Chondrocyte (in vitro differentiated cells): ENCODE measurements around the gene LDHD. TPM values are rescaled to one million over a fixed set of nuclear protein-coding genes. Genes with fewer than 3 reads are reported as not detected.

Source experiments
- DNase-seq: peaks from one replicate; pipeline ENCODE4 v3.0.0; 2021; ENCODE audit warnings: mixed read lengths, low spot score
- H3K27ac Mint-ChIP-seq: one replicate; pipeline ENCODE4 v1.8.0; 2021; ENCODE audit warnings: mild to moderate bottlenecking, moderate library complexity, mixed read lengths; ENCODE audit not compliant: unreplicated experiment
- H3K27me3 Mint-ChIP-seq: 2 replicates; pipeline ENCODE4 v1.8.0; 2021; ENCODE audit warnings: low read depth, mixed read lengths
- H3K36me3 Mint-ChIP-seq: 2 replicates; pipeline ENCODE4 v1.8.0; 2021; ENCODE audit warnings: low read depth, mixed read lengths
- H3K4me1 Mint-ChIP-seq: 2 replicates; pipeline ENCODE4 v1.8.0; 2021; ENCODE audit warnings: low read depth, mild to moderate bottlenecking, mixed read lengths
- H3K4me3 Mint-ChIP-seq: one replicate; pipeline ENCODE4 v1.8.0; 2021; ENCODE audit warnings: mild to moderate bottlenecking, moderate library complexity, mixed read lengths; ENCODE audit not compliant: unreplicated experiment
- H3K9me3 Mint-ChIP-seq: 2 replicates; pipeline ENCODE4 v1.8.0; 2021; ENCODE audit warnings: low read depth, mixed read lengths
- CTCF ChIP-seq: fragments of 200-600 bp; sonication (generic); IDR thresholded peaks from 2 replicates; pipeline ENCODE4 v1.5.0; 2021; ENCODE audit warnings: antibody characterized with exemption, mild to moderate bottlenecking, moderate library complexity
- total RNA-seq: library from RNA; stranded (reverse); gene quantifications from 3 replicates; pipeline ENCODE4 v1.2.1, GENCODE V29; 2021

The LDHD gene
- total RNA-seq, 1 donor from 2014 or later, result 2.3 TPM

- Mint-ChIP-seq H3K9me3 (no peaks in the 10 kb centered on the region), H3K27ac (no peak overlapping the region), H3K4me1 (peaks cover 33% of the 10 kb centered on the region), H3K4me3 (no peak overlapping the region), H3K36me3 (no peaks in the 10 kb centered on the region), H3K27me3 (no peaks in the 10 kb centered on the region)
- no peak for DNase-seq
- TF ChIP-seq CTCF, result no peak
These were observed 2.2 kb downstream of the LDHD start for GRCh38 chr16:75114179-75114945.

- no peak for TF ChIP-seq CTCF
- DNase-seq, result no peak
- Mint-ChIP-seq H3K4me1 (peaks cover 40% of the 10 kb centered on the region), H3K4me3 (no peak overlapping the region), H3K27ac (no peak overlapping the region), H3K9me3 (no peaks in the 10 kb centered on the region), H3K27me3 (no peaks in the 10 kb centered on the region), H3K36me3 (no peaks in the 10 kb centered on the region)
These were observed 2.9 kb downstream of the LDHD start for GRCh38 chr16:75113541-75114121.

- DNase-seq, result no peak
- Mint-ChIP-seq H3K27ac (no peak overlapping the region), H3K36me3 (no peaks in the 10 kb centered on the region), H3K9me3 (no peaks in the 10 kb centered on the region), H3K4me1 (peaks cover 41% of the 10 kb centered on the region), H3K27me3 (no peaks in the 10 kb centered on the region), H3K4me3 (no peak overlapping the region)
- no peak for TF ChIP-seq CTCF
These were observed 3.7 kb downstream of the LDHD start for GRCh38 chr16:75112734-75113491.

- Mint-ChIP-seq H3K9me3 (no peaks in the 10 kb centered on the region), H3K4me3 (no peak overlapping the region), H3K36me3 (no peaks in the 10 kb centered on the region), H3K4me1 (peaks cover 41% of the 10 kb centered on the region), H3K27ac (no peak overlapping the region), H3K27me3 (no peaks in the 10 kb centered on the region)
- DNase-seq, result no peak
- no peak for TF ChIP-seq CTCF
These were observed 4.4 kb downstream of the LDHD start for GRCh38 chr16:75111961-75112733.

- no peak for DNase-seq
- Mint-ChIP-seq H3K27ac (no peak overlapping the region), H3K36me3 (no peaks in the 10 kb centered on the region), H3K27me3 (no peaks in the 10 kb centered on the region), H3K4me1 (peaks cover 38% of the 10 kb centered on the region), H3K9me3 (no peaks in the 10 kb centered on the region), H3K4me3 (no peak overlapping the region)
- no peak for TF ChIP-seq CTCF
These were observed 5.1 kb downstream of the LDHD start for GRCh38 chr16:75111514-75111940.
